HS-27A (cell line): ENCODE measurements around the gene ZNF486.
"Not testable (repeated sequence)": the region's sequence is repeated elsewhere in the genome, so short reads cannot be mapped to it uniquely, and the experiment has no call there.

Experiments used
- DNase-seq: peaks from one replicate; pipeline ENCODE4 v3.0.0-alpha.2; 2012; ENCODE audit warnings: low read depth, missing footprints

Gene ZNF486

DNA sequence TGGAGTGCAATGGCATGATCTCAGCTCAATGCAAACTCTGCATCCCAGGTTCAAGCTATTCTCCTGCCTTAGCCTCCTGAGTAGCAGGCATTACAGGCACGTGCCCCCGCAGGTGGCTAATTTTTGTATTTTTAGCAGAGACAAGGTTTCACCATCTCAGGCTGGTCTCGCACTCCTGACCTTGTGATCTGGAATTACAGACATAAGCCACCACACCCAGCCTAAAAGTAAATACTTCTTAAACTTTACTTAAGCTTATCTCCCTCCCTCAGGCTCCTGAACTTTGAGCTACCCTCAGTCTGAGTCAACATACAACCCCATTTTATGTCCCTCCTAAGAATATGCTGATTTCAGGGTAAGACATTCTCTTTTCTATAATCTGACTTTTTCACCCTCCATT lies 66.1 kb downstream of the ZNF486 start:
- no peak for DNase-seq

GRCh38 chr19:20235156-20235555 lies 68.1 kb downstream of the ZNF486 start:
- no peak for DNase-seq

GRCh38 chr19:20237773-20238623 lies 71.0 kb downstream of the ZNF486 start:
- no peak for DNase-seq

DNA sequence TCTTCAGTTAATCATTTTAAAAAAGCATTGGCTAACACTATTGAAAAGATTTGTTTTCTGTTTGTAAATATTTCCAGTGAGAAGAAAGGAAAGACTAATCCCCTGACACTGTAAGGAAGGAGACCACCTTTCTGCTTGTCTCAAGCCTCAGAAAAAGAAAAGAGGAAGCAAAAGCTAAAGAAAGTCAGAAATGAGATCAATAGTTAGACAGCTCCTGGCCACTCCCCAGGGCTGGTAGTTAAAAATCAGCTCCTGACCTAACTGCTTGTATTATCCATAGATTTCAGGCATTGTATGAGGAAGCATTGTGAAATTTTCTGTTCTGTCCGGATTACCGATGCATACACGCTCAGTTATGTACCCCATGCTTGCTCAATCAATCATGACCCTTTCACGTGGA lies 76.6 kb downstream of the ZNF486 start:
- no peak for DNase-seq

- no peak for DNase-seq
These were observed 77.3 kb downstream of the ZNF486 start for GRCh38 chr19:20244356-20244755.

- DNase-seq, result no peak
These were observed 78.3 kb downstream of the ZNF486 start for GRCh38 chr19:20245309-20245708.

GRCh38 chr19:20247016-20247683 lies 80.1 kb downstream of the ZNF486 start:
- no peak for DNase-seq

- not testable (repeated sequence) for DNase-seq
These were observed 81.2 kb downstream of the ZNF486 start for GRCh38 chr19:20248258-20248657.
